GM19372 (cell line): ENCODE measurements around the gene APELA.
A peak's percentile ranks its signal among the peaks of the same experiment; 100 is the strongest.
"Not testable (repeated sequence)": the region's sequence is repeated elsewhere in the genome, so short reads cannot be mapped to it uniquely, and the experiment has no call there.

Experiments used
- ATAC-seq: cut with Tn5 transposase; IDR thresholded peaks from one replicate; pipeline ENCODE4 v1.9.1; 2021; ENCODE audit warnings: mild to moderate bottlenecking, low read depth, moderate library complexity; ENCODE audit not compliant: unreplicated experiment

Gene APELA

GRCh38 chr4:164918956-164919355, 42.0 kb downstream of the APELA start:
- no peak for ATAC-seq

GRCh38 chr4:164924670-164925238, 47.8 kb downstream of the APELA start:
- ATAC-seq: no peak

DNA sequence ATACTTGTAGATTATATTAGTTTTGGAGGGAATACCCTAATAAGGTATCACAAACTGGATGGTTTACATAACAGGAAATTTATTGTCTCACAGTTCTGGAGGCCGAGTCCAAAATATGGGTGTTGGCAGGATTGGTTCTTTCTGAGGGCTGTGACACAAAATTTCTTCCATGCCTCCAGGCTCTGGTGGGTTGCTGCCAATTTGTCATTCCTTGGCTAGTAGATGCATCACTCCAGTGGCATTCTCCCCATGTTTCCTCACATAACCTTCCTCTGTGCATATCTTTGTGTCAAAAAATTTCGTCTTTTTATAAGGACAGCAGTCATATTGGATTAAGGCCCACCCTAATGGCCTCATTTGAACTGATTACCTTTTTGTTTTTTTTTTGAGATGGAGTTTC, 49.3 kb downstream of the APELA start:
- no peak for ATAC-seq

GRCh38 chr4:164927101-164927500, 50.1 kb downstream of the APELA start:
- not testable (repeated sequence) for ATAC-seq

GRCh38 chr4:164930647-164931046, 53.7 kb downstream of the APELA start:
- ATAC-seq: no peak

- ATAC-seq: no peak
Measured at GRCh38 chr4:164931551-164932324, 54.8 kb downstream of the APELA start.

DNA sequence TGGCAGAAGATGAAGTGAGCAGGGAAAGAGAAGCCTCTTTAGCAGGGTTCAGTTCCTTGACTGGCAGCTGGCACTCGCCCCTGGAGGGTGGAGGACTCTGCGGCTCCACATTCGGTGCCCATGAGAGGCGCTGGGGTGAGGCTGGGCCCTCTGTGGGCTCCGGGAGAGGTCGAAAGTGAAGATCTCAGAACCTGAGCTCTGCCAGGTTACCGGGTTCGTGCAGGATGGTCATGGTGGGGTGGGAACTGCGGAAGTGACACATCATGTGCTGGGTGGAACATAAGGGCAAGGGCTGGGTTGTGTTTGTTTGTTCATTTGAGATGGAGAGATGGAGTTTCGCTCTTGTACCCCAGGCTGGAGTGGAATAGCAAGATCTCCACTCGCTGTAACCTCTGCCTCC, 56.3 kb downstream of the APELA start:
- no peak for ATAC-seq

GRCh38 chr4:164935363-164935762, 58.4 kb downstream of the APELA start:
- ATAC-seq: peak; percentile 54

- ATAC-seq: peak; percentile 53
Measured at GRCh38 chr4:164935865-164936606, 59.1 kb downstream of the APELA start.

GRCh38 chr4:164937576-164938270, 60.7 kb downstream of the APELA start:
- peak; percentile 46 for ATAC-seq

- no peak for ATAC-seq
Measured at GRCh38 chr4:164943192-164943591, 66.2 kb downstream of the APELA start.

DNA sequence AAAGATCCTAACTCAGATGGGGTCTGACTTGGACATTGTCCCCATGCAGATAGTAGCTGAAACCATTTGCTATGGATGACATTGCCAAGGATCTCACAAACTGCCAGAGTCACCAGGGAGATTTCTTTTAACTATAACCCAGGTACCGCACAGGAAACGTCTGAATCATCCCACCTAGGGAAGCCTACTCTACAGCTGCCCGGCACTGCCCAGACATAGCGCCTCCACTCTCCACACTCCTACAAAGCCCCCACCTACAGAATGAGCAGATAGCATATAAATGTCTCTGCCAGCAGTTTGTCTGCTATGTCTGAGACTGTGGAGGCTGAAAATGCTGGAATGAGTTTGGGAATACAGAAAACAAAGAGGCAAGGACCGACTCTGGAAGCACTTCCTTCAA, 68.2 kb downstream of the APELA start:
- ATAC-seq: no peak

DNA sequence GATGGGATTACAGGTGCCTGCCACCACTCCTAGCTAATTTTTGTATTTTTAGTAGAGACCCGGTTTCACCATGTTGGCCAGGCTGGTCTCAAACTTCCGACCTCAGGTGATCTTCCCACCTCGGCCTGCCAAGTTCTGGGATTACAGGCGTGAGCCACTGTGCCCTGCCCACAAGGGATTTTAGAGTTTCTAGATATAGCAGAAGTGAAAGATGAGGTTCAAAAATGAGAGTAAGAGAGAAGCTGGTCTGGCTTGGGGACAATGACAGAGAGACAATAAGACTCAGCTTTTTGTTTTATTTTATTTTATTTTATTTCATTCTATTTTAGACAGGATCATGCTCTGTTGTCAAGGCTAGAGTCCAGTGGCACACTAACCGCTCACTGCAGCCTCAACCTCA, 69.8 kb downstream of the APELA start:
- peak; percentile 42 for ATAC-seq
